Natural killer cell (primary cell): ENCODE measurements around the gene ANKRD63. TPM values are rescaled to one million over a fixed set of nuclear protein-coding genes. Genes with fewer than 3 reads are reported as not detected.
A peak's percentile ranks its signal among the peaks of the same experiment; 100 is the strongest.

ENCODE experiments used
- ATAC-seq, 3 donors: fragments of 150-1000 bp in 2 of 3; fragments of 200-7000 bp in 1 of 3; cut with Tn5 transposase; 1 replicate in 1 of 3; 2 replicates in 2 of 3; pipeline ENCODE4 v1.10.0; 2021; ENCODE audit warnings: mild to moderate bottlenecking in 2 of 3, moderate library complexity in 2 of 3
- DNase-seq, 2 donors: peaks; one replicate each; pipeline versions ENCODE4 v3.0.0 to v3.0.0-alpha.2; 2013 to 2021; ENCODE audit warnings: mixed read lengths in 1 of 2
- H3K27ac ChIP-seq: one replicate; pipeline ENCODE4 v1.5.1; 2013; ENCODE audit warnings: mild to moderate bottlenecking, low read length
- H3K27me3 ChIP-seq: one replicate; pipeline ENCODE4 v1.6.1; 2013; ENCODE audit warnings: low read length; ENCODE audit not compliant: control insufficient read depth, insufficient read depth
- H3K36me3 ChIP-seq: one replicate; pipeline ENCODE4 v1.6.1; 2013; ENCODE audit warnings: low read length; ENCODE audit not compliant: control insufficient read depth, insufficient read depth
- H3K4me1 ChIP-seq: one replicate; pipeline ENCODE4 v1.6.1; 2013; ENCODE audit warnings: low read length; ENCODE audit not compliant: control insufficient read depth, insufficient read depth
- H3K4me3 ChIP-seq: one replicate; pipeline ENCODE4 v1.5.1; 2013; ENCODE audit warnings: low read length
- H3K9me3 ChIP-seq: one replicate; pipeline ENCODE4 v1.6.1; 2013; ENCODE audit warnings: low read length; ENCODE audit not compliant: control insufficient read depth, insufficient read depth
- H3K27ac Mint-ChIP-seq, 2 donors: one replicate each; pipeline ENCODE4 v1.8.0; 2022; ENCODE audit warnings: mild to moderate bottlenecking in 2 of 2, mixed read lengths in 2 of 2, moderate library complexity in 1 of 2
- H3K27me3 Mint-ChIP-seq, 2 donors: one replicate each; pipeline ENCODE4 v1.8.0; 2022; ENCODE audit warnings: low read depth in 2 of 2, mixed read lengths in 2 of 2
- H3K36me3 Mint-ChIP-seq: one replicate; pipeline ENCODE4 v1.8.0; 2022; ENCODE audit warnings: mixed read lengths
- H3K4me1 Mint-ChIP-seq, 2 donors: one replicate each; pipeline ENCODE4 v1.8.0; 2022; ENCODE audit warnings: mixed read lengths in 2 of 2
- H3K4me3 Mint-ChIP-seq: one replicate; pipeline ENCODE4 v1.8.0; 2022; ENCODE audit warnings: mild to moderate bottlenecking, moderate library complexity, mixed read lengths
- H3K9me3 Mint-ChIP-seq, 2 donors: one replicate each; pipeline ENCODE4 v1.8.0; 2022; ENCODE audit warnings: mixed read lengths in 2 of 2
- WGBS: methylation state at CpG from one replicate; pipeline ENCODE4 v1.1.7; 2013; ENCODE audit warnings: missing lambda C conversion rate; ENCODE audit not compliant: insufficient coverage; 5-methylcytosine and 5-hydroxymethylcytosine counted together
- intact Hi-C: fragments of 100-400 bp; cut with micrococcal nuclease; formaldehyde crosslinking; loops from one replicate; pipeline ENCODE4 v1.14.2; 2022
- total RNA-seq, 4 donors: library from RNA; stranded (reverse); fragments of 120-200 nt in 1 of 4; gene quantifications; one replicate each; pipeline versions ENCODE4 v1.2.3 to v1.2.4, GENCODE V29; 2013 to 2022
- TF ChIP-seq, protein P1 (sequence below): fragments of 200-600 bp; IDR thresholded peaks from one replicate; pipeline ENCODE4 v1.8.0; 2022; ENCODE audit warnings: antibody characterized with exemption

ANKRD63 gene
- total RNA-seq, 3 donors from 2014 or later (not counting 1 experiment from before 2014, with no cell fraction given): not detected

DNA sequence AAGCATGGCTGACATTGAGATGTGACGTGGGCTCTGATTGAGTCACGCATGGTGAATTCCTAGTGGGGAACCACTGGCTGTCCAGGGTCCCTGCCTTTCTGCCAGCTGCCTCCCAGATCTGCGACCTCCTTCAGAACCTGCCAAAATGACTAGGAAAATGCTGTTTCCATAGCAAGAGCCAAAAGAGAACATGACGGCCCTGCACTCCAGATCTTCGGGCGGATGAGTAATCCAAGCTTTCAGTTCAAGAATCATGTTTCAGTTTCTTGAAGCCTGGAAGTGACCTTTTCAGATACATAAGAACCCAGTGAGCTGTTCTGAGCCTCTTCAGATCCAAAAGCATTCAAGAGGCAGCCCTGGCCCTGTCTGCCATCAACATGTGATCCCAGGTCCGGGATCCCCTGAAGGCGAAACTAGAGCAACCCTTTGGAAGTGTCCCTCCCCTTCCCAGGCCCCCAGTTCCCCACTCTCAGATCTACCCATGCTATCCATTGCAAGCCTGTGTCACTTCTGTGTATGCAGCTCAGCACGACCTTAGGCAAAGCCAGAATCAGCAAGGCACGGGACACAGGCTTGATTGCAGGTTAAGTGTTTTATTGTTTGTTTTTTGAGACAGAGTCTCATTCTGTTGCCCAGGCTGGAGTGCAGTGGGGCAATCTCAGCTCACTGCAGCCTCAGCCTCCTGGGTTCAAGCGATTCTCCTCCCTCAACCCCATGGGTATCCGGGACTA, 19.7 kb downstream of the ANKRD63 start:
- no peak for ATAC-seq
- 91% methylated on average over 12 of the region's 12 CpGs for WGBS

DNA sequence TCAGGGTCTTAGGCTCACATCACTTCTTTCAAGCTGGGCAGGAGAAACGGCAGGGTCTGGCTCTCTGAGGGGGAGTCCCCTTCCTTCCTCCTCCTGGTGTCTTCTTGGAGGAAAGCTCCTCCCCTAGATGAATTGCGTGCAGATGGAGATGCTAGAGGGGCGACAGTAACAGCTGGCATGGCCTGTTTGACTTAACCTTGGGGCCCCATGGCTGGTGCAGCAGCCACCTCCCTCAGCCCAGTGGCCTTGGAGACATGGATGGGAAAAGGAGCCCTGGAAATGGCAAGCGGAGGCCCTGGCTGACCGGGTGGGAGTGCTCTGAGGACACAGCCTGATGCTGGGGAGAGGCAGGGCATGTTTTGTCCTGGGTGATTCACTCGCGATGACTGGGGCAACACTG, 23.8 kb downstream of the ANKRD63 start:
- Histone ChIP-seq H3K36me3 (no peaks in the 10 kb centered on the region), H3K4me3 (no peak overlapping the region), H3K27ac (no peak overlapping the region), H3K27me3 (no peaks in the 10 kb centered on the region), H3K4me1 (peaks cover 26% of the 10 kb centered on the region), H3K9me3 (no peaks in the 10 kb centered on the region)
- Mint-ChIP-seq H3K36me3 (no peaks in the 10 kb centered on the region), H3K9me3 (no peaks in the 10 kb centered on the region), H3K27ac (peak overlapping the region in 1 of 2 donors; percentile 31), H3K4me1 (peaks cover 2 to 4% of the 10 kb centered on the region in 2 donors), H3K27me3 (no peaks in the 10 kb centered on the region), H3K4me3 (no peak overlapping the region)
- ATAC-seq (no peak), DNase-seq (no peak)
- intact Hi-C loops: no loop called here
- TF ChIP-seq, protein P1, sequence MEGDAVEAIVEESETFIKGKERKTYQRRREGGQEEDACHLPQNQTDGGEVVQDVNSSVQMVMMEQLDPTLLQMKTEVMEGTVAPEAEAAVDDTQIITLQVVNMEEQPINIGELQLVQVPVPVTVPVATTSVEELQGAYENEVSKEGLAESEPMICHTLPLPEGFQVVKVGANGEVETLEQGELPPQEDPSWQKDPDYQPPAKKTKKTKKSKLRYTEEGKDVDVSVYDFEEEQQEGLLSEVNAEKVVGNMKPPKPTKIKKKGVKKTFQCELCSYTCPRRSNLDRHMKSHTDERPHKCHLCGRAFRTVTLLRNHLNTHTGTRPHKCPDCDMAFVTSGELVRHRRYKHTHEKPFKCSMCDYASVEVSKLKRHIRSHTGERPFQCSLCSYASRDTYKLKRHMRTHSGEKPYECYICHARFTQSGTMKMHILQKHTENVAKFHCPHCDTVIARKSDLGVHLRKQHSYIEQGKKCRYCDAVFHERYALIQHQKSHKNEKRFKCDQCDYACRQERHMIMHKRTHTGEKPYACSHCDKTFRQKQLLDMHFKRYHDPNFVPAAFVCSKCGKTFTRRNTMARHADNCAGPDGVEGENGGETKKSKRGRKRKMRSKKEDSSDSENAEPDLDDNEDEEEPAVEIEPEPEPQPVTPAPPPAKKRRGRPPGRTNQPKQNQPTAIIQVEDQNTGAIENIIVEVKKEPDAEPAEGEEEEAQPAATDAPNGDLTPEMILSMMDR: no peak
- 65% methylated on average over 7 of the region's 7 CpGs for WGBS

More for the DNA sequence above, 19.7 kb downstream of the ANKRD63 start:
- Mint-ChIP-seq H3K27ac (no peak overlapping the region), H3K27me3 (no peaks in the 10 kb centered on the region), H3K4me1 (no peaks in the 10 kb centered on the region), H3K4me3 (no peak overlapping the region), H3K9me3 (no peaks in the 10 kb centered on the region), H3K36me3 (no peaks in the 10 kb centered on the region)
- DNase-seq: no peak
- TF ChIP-seq, protein P1: no peak
- intact Hi-C loops: no loop called here
- Histone ChIP-seq H3K27ac (no peak overlapping the region), H3K27me3 (no peaks in the 10 kb centered on the region), H3K4me3 (no peak overlapping the region), H3K36me3 (no peaks in the 10 kb centered on the region), H3K4me1 (no peaks in the 10 kb centered on the region), H3K9me3 (no peaks in the 10 kb centered on the region)

DNA sequence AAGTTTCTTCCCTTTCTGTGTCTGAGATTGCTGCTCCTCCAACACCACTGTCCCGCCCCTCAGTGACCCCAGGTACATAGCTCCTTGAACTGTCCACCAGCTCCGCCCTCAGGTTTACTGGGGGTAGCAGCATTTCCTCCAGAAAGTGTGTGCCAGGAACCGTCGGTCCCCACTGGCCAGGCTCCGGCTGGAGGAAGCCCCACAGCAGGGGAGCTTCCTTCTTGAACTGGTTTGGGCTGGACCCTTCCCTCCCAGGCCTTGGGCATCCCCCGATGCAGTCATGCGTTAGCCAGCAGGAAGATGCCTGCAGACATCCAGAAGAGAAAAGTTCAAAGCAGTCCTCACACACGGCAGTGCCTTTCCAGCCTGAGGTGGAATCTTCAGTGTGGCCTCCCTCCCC, 24.3 kb downstream of the ANKRD63 start:
- Mint-ChIP-seq H3K27me3 (peaks cover 0 to 4% of the 10 kb centered on the region in 2 donors), H3K36me3 (no peaks in the 10 kb centered on the region), H3K27ac (peak overlapping the region in 1 of 2 donors; percentile 31), H3K9me3 (no peaks in the 10 kb centered on the region), H3K4me3 (no peak overlapping the region), H3K4me1 (peaks cover 4 to 6% of the 10 kb centered on the region in 2 donors)
- H3K9me3 ChIP-seq: no peaks in the 10 kb centered on the region
- H3K27ac ChIP-seq: no peak overlapping the region
- TF ChIP-seq, protein P1: no peak
- DNase-seq (no peak), ATAC-seq (no peak)
- no peaks in the 10 kb centered on the region for H3K36me3 ChIP-seq
- peaks cover 30% of the 10 kb centered on the region for H3K4me1 ChIP-seq
- 71% methylated on average over 8 of the region's 8 CpGs for WGBS
- no peak overlapping the region for H3K4me3 ChIP-seq
- H3K27me3 ChIP-seq: no peaks in the 10 kb centered on the region
- intact Hi-C loops: no loop called here
